ENCODE results near the gene TRIM16. TPM values are rescaled to one million over a fixed set of nuclear protein-coding genes. Genes with fewer than 3 reads are reported as not detected.

Gene TRIM16
- total and polyA plus RNA-seq, 9 of the 15 experiments (the other 6 are each of a cell fraction or from before 2014, with no cell fraction given), result 3.5 to 9.2 (median 8.2) TPM

DNA sequence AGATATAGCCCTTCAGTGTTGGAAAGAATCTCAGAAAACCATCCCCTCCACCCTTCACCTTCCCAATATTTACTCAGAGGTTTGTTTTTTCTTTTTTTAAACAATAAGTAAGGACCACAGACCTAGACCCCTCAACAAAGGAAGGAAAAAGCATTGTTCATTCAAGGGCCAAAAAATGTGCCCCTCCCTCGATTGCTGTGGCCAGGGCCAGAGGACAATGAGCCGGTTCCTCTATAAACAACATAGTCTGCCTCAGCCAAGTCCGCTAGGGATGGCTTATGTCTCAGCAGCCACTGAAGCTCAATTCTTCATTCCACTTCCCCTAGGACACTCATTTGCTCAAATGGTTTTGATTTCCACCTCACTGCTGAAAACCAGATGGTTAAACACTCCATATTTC, 24.0 kb downstream of the TRIM16 start (continued):
- TF ChIP-seq, protein P1, sequence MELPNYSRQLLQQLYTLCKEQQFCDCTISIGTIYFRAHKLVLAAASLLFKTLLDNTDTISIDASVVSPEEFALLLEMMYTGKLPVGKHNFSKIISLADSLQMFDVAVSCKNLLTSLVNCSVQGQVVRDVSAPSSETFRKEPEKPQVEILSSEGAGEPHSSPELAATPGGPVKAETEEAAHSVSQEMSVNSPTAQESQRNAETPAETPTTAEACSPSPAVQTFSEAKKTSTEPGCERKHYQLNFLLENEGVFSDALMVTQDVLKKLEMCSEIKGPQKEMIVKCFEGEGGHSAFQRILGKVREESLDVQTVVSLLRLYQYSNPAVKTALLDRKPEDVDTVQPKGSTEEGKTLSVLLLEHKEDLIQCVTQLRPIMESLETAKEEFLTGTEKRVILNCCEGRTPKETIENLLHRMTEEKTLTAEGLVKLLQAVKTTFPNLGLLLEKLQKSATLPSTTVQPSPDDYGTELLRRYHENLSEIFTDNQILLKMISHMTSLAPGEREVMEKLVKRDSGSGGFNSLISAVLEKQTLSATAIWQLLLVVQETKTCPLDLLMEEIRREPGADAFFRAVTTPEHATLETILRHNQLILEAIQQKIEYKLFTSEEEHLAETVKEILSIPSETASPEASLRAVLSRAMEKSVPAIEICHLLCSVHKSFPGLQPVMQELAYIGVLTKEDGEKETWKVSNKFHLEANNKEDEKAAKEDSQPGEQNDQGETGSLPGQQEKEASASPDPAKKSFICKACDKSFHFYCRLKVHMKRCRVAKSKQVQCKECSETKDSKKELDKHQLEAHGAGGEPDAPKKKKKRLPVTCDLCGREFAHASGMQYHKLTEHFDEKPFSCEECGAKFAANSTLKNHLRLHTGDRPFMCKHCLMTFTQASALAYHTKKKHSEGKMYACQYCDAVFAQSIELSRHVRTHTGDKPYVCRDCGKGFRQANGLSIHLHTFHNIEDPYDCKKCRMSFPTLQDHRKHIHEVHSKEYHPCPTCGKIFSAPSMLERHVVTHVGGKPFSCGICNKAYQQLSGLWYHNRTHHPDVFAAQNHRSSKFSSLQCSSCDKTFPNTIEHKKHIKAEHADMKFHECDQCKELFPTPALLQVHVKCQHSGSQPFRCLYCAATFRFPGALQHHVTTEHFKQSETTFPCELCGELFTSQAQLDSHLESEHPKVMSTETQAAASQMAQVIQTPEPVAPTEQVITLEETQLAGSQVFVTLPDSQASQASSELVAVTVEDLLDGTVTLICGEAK (IDR thresholded peaks at IDR 0.05), result no peak
- TF ChIP-seq, protein P1 (CRISPR knock-in tag; IDR thresholded peaks at IDR 0.05), result no peak
- no peak for TF ChIP-seq DIDO1 (tag; IDR thresholded peaks at IDR 0.05; ENCODE audit: low read depth)
- TF ChIP-seq HMGN3 (IDR thresholded peaks at IDR 0.05; ENCODE audit: borderline replicate concordance, extremely low read depth, insufficient read length, low read depth, low read length), result no peak
- no peak for TF ChIP-seq HIVEP1 (CRISPR knock-in tag; IDR thresholded peaks at IDR 0.05)
- TF ChIP-seq TBL1XR1 (IDR thresholded peaks at IDR 0.05; ENCODE audit: low read length in 2 of 2), result no peak
- TF ChIP-seq ZBED1 (IDR thresholded peaks at IDR 0.05), result no peak
- no peak for TF ChIP-seq SP2 (IDR thresholded peaks at IDR 0.05; ENCODE audit: extremely low read depth, low read depth, low read length, poor library complexity, severe bottlenecking)
- TF ChIP-seq, protein P2, sequence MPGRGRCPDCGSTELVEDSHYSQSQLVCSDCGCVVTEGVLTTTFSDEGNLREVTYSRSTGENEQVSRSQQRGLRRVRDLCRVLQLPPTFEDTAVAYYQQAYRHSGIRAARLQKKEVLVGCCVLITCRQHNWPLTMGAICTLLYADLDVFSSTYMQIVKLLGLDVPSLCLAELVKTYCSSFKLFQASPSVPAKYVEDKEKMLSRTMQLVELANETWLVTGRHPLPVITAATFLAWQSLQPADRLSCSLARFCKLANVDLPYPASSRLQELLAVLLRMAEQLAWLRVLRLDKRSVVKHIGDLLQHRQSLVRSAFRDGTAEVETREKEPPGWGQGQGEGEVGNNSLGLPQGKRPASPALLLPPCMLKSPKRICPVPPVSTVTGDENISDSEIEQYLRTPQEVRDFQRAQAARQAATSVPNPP (IDR thresholded peaks at IDR 0.05; ENCODE audit: borderline replicate concordance, insufficient read depth, insufficient read length), result no peak

Measured in K562 (cell line).